ENCODE measurements around the gene KIFBP.

DNA sequence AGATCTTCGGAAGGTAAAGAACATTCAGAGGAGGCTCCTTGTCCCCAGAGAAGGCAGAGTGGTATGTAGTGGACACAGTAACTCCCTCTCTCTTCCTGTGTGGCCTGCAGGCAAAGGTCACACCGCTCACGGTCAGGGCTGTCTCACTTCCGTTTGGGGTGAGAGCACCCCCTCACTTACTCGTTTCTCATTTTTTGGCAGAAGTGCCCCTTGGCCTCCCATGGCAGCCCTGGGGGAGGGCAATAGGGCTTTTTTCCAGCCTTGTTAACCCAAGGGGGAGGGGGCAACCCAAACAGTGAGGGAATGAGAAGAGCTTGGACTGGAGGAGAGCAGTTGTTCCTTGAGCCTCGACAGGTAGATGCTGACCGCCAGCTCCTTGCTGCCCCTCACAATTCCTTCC is 67.5 kb downstream of the KIFBP start:
- TF ChIP-seq, protein P1, sequence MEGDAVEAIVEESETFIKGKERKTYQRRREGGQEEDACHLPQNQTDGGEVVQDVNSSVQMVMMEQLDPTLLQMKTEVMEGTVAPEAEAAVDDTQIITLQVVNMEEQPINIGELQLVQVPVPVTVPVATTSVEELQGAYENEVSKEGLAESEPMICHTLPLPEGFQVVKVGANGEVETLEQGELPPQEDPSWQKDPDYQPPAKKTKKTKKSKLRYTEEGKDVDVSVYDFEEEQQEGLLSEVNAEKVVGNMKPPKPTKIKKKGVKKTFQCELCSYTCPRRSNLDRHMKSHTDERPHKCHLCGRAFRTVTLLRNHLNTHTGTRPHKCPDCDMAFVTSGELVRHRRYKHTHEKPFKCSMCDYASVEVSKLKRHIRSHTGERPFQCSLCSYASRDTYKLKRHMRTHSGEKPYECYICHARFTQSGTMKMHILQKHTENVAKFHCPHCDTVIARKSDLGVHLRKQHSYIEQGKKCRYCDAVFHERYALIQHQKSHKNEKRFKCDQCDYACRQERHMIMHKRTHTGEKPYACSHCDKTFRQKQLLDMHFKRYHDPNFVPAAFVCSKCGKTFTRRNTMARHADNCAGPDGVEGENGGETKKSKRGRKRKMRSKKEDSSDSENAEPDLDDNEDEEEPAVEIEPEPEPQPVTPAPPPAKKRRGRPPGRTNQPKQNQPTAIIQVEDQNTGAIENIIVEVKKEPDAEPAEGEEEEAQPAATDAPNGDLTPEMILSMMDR (IDR thresholded peaks at IDR 0.05), result no peak
- no peak for TF ChIP-seq EP300 (IDR thresholded peaks at IDR 0.05)
- no peak for TF ChIP-seq POLR2A (IDR thresholded peaks at IDR 0.05)
